ENCODE data around the gene MTG2. TPM values are rescaled to one million over a fixed set of nuclear protein-coding genes. Genes with fewer than 3 reads are reported as not detected.

MTG2 gene
- total RNA-seq, 2 donors from 2014 or later, result 40.0 to 53.0 TPM

- intact Hi-C loops (cut with DNase I), result no loop called here
- no peaks in the 10 kb centered on the region for H3K36me3 ChIP-seq
- H3K27me3 ChIP-seq (replicated peaks; ENCODE audit: insufficient read depth), result no peaks in the 10 kb centered on the region
- H3K9me3 ChIP-seq, result no peaks in the 10 kb centered on the region
- WGBS, result 54% methylated on average over 16 of the region's 16 CpGs
- H3K4me3 ChIP-seq, result no peak overlapping the region
- peaks cover 23% of the 10 kb centered on the region for H3K4me1 ChIP-seq (replicated peaks)
- peak; percentile 48 for DNase-seq (ENCODE audit: low spot score)
- peak overlapping the region; percentile 20 to 25 for H3K27ac ChIP-seq
- TF ChIP-seq CTCF (IDR thresholded peaks at IDR 0.05), result no peak
- TF ChIP-seq POLR2AphosphoS5 (IDR thresholded peaks at IDR 0.05), result peak; percentile 31
- TF ChIP-seq POLR2A (IDR thresholded peaks at IDR 0.05), result no peak
These were observed 52.4 kb downstream of the MTG2 start for GRCh38 chr20:62235001-62235776.

GRCh38 chr20:62235777-62236157 is 52.9 kb downstream of the MTG2 start:
- DNase-seq (ENCODE audit: low spot score), result no peak
- Histone ChIP-seq H3K36me3 (no peaks in the 10 kb centered on the region), H3K4me3 (no peak overlapping the region), H3K9me3 (no peaks in the 10 kb centered on the region), H3K27ac (peak overlapping the region; percentile 20 to 25), H3K27me3 (replicated peaks; ENCODE audit: insufficient read depth) (no peaks in the 10 kb centered on the region), H3K4me1 (replicated peaks) (peaks cover 23% of the 10 kb centered on the region)
- TF ChIP-seq POLR2AphosphoS5 (IDR thresholded peaks at IDR 0.05) (no peak), POLR2A (IDR thresholded peaks at IDR 0.05) (no peak), CTCF (IDR thresholded peaks at IDR 0.05) (no peak)
- intact Hi-C loops (cut with DNase I), result no loop called here
- WGBS, result 92% methylated on average over 9 of the region's 9 CpGs

GRCh38 chr20:62236200-62236599 is 53.4 kb downstream of the MTG2 start:
- DNase-seq (ENCODE audit: low spot score), result no peak
- 53% methylated on average over 6 of the region's 6 CpGs for WGBS
- intact Hi-C loops (cut with DNase I), result no loop called here
- TF ChIP-seq POLR2AphosphoS5 (IDR thresholded peaks at IDR 0.05) (no peak), CTCF (IDR thresholded peaks at IDR 0.05) (no peak), POLR2A (IDR thresholded peaks at IDR 0.05) (no peak)
- Histone ChIP-seq H3K36me3 (no peaks in the 10 kb centered on the region), H3K27ac (no peak overlapping the region), H3K4me3 (no peak overlapping the region), H3K4me1 (replicated peaks) (peaks cover 23% of the 10 kb centered on the region), H3K27me3 (replicated peaks; ENCODE audit: insufficient read depth) (no peaks in the 10 kb centered on the region), H3K9me3 (no peaks in the 10 kb centered on the region)

- H3K9me3 ChIP-seq, result no peaks in the 10 kb centered on the region
- no peak overlapping the region for H3K4me3 ChIP-seq
- DNase-seq (ENCODE audit: low spot score), result no peak
- H3K27ac ChIP-seq, result no peak overlapping the region
- no peaks in the 10 kb centered on the region for H3K27me3 ChIP-seq (replicated peaks; ENCODE audit: insufficient read depth)
- WGBS, result 43% methylated on average over 28 of the region's 28 CpGs
- peaks cover 28% of the 10 kb centered on the region for H3K4me1 ChIP-seq (replicated peaks)
- no peaks in the 10 kb centered on the region for H3K36me3 ChIP-seq
- no peak for TF ChIP-seq CTCF (IDR thresholded peaks at IDR 0.05)
- no peak for TF ChIP-seq POLR2AphosphoS5 (IDR thresholded peaks at IDR 0.05)
- no peak for TF ChIP-seq POLR2A (IDR thresholded peaks at IDR 0.05)
- intact Hi-C loops (cut with DNase I), result no loop called here
These were observed 54.1 kb downstream of the MTG2 start for GRCh38 chr20:62236766-62237513.

- DNase-seq (ENCODE audit: low spot score), result no peak
- Histone ChIP-seq H3K36me3 (no peaks in the 10 kb centered on the region), H3K9me3 (no peaks in the 10 kb centered on the region)
These were observed 54.6 kb downstream of the MTG2 start for GRCh38 chr20:62237514-62237800.

More at GRCh38 chr20:62237514-62237800, 54.6 kb downstream of the MTG2 start:
- intact Hi-C loops (cut with DNase I), result no loop called here
- H3K4me3 ChIP-seq, result no peak overlapping the region
- TF ChIP-seq POLR2A (IDR thresholded peaks at IDR 0.05) (no peak), POLR2AphosphoS5 (IDR thresholded peaks at IDR 0.05) (no peak), CTCF (IDR thresholded peaks at IDR 0.05) (no peak)
- 71% methylated on average over 1 of the region's 1 CpG for whole genome bisulfite sequencing
- H3K4me1 ChIP-seq (replicated peaks), result peaks cover 26% of the 10 kb centered on the region
- no peak overlapping the region for H3K27ac ChIP-seq
- H3K27me3 ChIP-seq (replicated peaks; ENCODE audit: insufficient read depth), result no peaks in the 10 kb centered on the region
